Mucosa of descending colon (tissue), 3 donors: ENCODE results near the gene KRTAP1-5. TPM values are rescaled to one million over a fixed set of nuclear protein-coding genes. Genes with fewer than 3 reads are reported as not detected.

Experiments used
- ATAC-seq: fragments of 200-7000 bp; cut with Tn5 transposase; one replicate; pipeline ENCODE4 v1.9.1; 2020; ENCODE audit warnings: mild to moderate bottlenecking, moderate library complexity
- DNase-seq, 3 donors: peaks; one replicate each; pipeline ENCODE4 v3.0.0-alpha.2; 2020
- H3K36me3 ChIP-seq: fragments of 200-600 bp; one replicate; pipeline ENCODE4 v1.8.0; 2021; ENCODE audit warnings: low read depth, mild to moderate bottlenecking
- H3K4me1 ChIP-seq: fragments of 200-600 bp; one replicate; pipeline ENCODE4 v1.8.0; 2021; ENCODE audit warnings: low read depth, mild to moderate bottlenecking
- H3K4me3 ChIP-seq: fragments of 200-600 bp; one replicate; pipeline ENCODE4 v1.8.0; 2021; ENCODE audit warnings: mild to moderate bottlenecking
- H3K9me3 ChIP-seq: fragments of 200-600 bp; one replicate; pipeline ENCODE4 v1.8.0; 2021; ENCODE audit warnings: mild to moderate bottlenecking
- intact Hi-C, 2 donors: fragments of 100-400 bp; cut with DNase I in 1 of 2; cut with micrococcal nuclease in 1 of 2; formaldehyde crosslinking; loops; one replicate each; pipeline versions ENCODE4 v1.11.0 to v1.11.1; 2022; cut with DNase I, micrococcal nuclease
- long read RNA-seq, 2 donors: library from polyadenylated mRNA; unstranded; transcript quantifications; one replicate each; pipeline ENCODE4 v2.0.0, GENCODE V29; 2019 to 2021
- total RNA-seq, 3 donors: library from RNA; stranded (reverse); fragmentation: NEBNext Ultra II Directional in 2 of 3; extraction: Animal tissue kit (Norgen Biotek cat#: 25700) in 2 of 3; gene quantifications; one replicate each; pipeline versions ENCODE4 v1.2.1 to v1.2.4, GENCODE V29; 2021 to 2023
- TF ChIP-seq, protein P1 (sequence below): fragments of 200-600 bp; IDR thresholded peaks from one replicate; pipeline ENCODE4 v1.8.0; 2022; ENCODE audit warnings: antibody characterized with exemption, mild to moderate bottlenecking
- donor health status: DM: no; HTN: no; CAD: no; lungs with moderate emphysema.
- donor health status: DM: no; HTN: no; CAD: no.
- donor health status: DM: no; HTN: yes; CAD: no.

The KRTAP1-5 gene, protein sequence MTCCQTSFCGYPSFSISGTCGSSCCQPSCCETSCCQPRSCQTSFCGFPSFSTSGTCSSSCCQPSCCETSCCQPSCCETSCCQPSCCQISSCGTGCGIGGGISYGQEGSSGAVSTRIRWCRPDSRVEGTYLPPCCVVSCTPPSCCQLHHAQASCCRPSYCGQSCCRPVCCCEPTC
- total RNA-seq, result not detected
- long read RNA-seq, donor 1, result 0 reads
- long read RNA-seq, donor 2, result 0 reads

DNA sequence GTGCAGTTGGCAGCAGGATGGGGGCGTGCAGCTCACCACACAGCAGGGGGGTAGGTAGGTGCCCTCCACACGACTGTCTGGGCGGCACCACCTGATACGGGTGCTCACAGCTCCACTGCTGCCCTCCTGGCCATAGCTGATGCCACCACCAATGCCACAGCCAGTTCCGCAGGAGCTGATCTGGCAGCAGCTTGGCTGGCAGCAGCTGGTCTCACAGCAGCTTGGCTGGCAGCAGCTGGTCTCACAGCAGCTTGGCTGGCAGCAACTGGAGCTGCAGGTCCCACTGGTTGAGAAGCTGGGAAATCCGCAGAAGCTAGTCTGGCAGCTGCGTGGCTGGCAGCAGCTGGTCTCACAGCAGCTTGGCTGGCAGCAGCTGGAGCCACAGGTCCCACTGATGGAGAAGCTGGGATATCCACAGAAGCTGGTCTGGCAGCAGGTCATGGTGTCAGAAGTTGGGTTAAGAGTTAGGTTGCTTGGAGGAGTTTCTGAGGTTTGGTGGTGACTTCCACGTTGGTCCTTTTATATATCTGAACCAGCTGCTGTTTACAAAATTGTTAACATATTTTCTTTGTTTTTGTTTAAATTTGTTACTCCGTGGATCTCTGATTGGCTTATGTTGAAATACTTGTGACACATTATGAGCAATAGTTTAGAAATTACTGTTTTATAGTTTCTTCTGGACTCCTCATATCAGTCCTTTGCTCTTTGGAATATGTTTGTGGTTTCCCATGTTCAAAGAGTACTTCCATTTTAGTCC is at the start of gene KRTAP1-5:
TSS of gene KRTAP1-5 (minus strand) at position 494 of the 757 bp plus-strand sequence. CDS start at position 441, 53 bp downstream.
- no peak within 1 kb of the TSS for H3K4me3 ChIP-seq
- TF ChIP-seq, protein P1, sequence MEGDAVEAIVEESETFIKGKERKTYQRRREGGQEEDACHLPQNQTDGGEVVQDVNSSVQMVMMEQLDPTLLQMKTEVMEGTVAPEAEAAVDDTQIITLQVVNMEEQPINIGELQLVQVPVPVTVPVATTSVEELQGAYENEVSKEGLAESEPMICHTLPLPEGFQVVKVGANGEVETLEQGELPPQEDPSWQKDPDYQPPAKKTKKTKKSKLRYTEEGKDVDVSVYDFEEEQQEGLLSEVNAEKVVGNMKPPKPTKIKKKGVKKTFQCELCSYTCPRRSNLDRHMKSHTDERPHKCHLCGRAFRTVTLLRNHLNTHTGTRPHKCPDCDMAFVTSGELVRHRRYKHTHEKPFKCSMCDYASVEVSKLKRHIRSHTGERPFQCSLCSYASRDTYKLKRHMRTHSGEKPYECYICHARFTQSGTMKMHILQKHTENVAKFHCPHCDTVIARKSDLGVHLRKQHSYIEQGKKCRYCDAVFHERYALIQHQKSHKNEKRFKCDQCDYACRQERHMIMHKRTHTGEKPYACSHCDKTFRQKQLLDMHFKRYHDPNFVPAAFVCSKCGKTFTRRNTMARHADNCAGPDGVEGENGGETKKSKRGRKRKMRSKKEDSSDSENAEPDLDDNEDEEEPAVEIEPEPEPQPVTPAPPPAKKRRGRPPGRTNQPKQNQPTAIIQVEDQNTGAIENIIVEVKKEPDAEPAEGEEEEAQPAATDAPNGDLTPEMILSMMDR, result no peak
- intact Hi-C loops, result no loop called here
- H3K9me3 ChIP-seq, result no peaks in the 10 kb centered on the region
- DNase-seq (no peak), ATAC-seq (no peak)
- no peaks in the 10 kb centered on the region for H3K36me3 ChIP-seq
- H3K4me1 ChIP-seq, result no peaks in the 10 kb centered on the region

DNA sequence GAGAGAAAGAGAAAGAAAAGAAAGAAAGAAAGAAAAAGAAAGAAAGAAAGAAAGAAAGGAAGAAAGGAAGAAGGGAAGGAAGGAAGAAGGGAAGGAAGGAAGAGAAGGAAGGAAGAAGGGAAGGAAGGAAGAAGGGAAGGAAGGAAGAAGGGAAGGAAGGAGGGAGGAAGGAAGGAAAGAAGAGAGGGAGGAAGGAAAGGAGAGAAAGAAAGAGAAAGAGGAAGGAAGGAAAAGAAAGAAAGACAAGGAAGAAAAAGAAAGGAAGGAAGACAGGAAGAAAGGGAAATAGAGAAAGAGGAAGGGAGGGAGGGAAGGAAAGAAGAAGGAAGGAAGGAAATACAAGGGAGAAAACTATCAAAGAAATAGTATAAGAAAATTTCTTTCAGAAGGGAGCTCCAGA is 49.8 kb upstream of the KRTAP1-5 start:
- Histone ChIP-seq H3K4me1 (no peaks in the 10 kb centered on the region), H3K9me3 (no peaks in the 10 kb centered on the region), H3K4me3 (no peak overlapping the region), H3K36me3 (no peaks in the 10 kb centered on the region)
- DNase-seq (no peak), ATAC-seq (no peak)
- intact Hi-C loops, result no loop called here
- TF ChIP-seq, protein P1, result no peak

- DNase-seq (no peak), ATAC-seq (no peak)
- Histone ChIP-seq H3K4me3 (no peak overlapping the region), H3K4me1 (no peaks in the 10 kb centered on the region), H3K9me3 (no peaks in the 10 kb centered on the region), H3K36me3 (no peaks in the 10 kb centered on the region)
- TF ChIP-seq, protein P1, result no peak
- intact Hi-C loops, result no loop called here
Observed at GRCh38 chr17:41073676-41074075, 46.7 kb upstream of the KRTAP1-5 start.

GRCh38 chr17:41071606-41072360 is 44.8 kb upstream of the KRTAP1-5 start:
- Histone ChIP-seq H3K36me3 (no peaks in the 10 kb centered on the region), H3K4me3 (no peak overlapping the region), H3K4me1 (no peaks in the 10 kb centered on the region), H3K9me3 (no peaks in the 10 kb centered on the region)
- no peak for DNase-seq
- intact Hi-C loops, result no loop called here
- TF ChIP-seq, protein P1, result no peak
- ATAC-seq, result no peak

- H3K4me3 ChIP-seq, result no peak overlapping the region
- TF ChIP-seq, protein P1, result no peak
- no peaks in the 10 kb centered on the region for H3K9me3 ChIP-seq
- ATAC-seq, result no peak
- no peaks in the 10 kb centered on the region for H3K4me1 ChIP-seq
- no peaks in the 10 kb centered on the region for H3K36me3 ChIP-seq
- DNase-seq, result no peak
- intact Hi-C loops, result no loop called here
Observed at GRCh38 chr17:41069031-41069430, 42.0 kb upstream of the KRTAP1-5 start.
